ENCODE results near the gene SLCO3A1.
"Not testable (repeated sequence)": the region's sequence is repeated elsewhere in the genome, so short reads cannot be mapped to it uniquely, and the experiment has no call there.

The SLCO3A1 gene

DNA sequence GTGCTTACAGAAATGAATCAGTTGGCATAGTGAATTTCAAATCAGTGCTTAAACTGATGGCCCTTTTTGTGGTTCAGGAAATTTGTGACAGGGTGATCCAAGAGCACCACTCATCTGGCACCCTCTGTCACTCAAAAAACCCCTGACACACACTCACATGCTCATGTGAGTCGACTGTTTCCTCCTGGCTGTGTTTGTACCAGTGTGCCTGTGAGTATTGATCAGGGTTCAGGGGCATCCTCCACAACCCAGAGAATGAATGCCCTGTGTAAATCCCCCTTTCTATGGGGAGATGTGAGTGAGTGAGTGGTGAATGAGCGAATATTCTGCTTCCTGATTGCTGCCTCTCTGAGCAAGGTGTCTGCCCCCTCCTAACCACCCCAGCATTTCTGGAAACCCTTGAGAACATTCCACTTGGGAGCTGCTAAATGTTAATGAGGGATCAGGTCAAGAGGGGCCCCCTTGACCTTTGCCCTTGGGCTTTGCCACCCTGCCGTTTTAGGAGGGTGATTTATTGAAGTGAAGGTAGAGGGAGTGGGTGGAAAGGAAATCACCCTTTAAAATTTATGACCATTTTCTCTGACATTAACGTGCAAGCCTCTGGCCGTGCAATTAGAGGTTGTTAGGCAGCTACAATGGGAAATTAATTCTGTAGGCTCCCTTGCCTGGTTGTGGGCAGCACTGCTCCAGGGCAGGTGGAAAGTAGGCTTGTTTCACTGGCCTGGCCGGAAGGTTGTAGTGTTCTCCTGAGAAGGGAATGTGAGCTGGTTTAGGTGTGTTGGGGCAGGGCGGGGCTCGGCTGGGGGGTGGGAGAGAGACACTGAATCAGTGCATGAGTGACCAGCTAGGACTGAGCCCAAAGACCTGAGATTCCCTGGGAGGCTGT is 87.2 kb downstream of the SLCO3A1 start:
- DNase-seq (ENCODE audit: low spot score): no peak

GRCh38 chr15:91941871-91942658 is 88.6 kb downstream of the SLCO3A1 start:
- DNase-seq (ENCODE audit: low spot score): no peak

DNA sequence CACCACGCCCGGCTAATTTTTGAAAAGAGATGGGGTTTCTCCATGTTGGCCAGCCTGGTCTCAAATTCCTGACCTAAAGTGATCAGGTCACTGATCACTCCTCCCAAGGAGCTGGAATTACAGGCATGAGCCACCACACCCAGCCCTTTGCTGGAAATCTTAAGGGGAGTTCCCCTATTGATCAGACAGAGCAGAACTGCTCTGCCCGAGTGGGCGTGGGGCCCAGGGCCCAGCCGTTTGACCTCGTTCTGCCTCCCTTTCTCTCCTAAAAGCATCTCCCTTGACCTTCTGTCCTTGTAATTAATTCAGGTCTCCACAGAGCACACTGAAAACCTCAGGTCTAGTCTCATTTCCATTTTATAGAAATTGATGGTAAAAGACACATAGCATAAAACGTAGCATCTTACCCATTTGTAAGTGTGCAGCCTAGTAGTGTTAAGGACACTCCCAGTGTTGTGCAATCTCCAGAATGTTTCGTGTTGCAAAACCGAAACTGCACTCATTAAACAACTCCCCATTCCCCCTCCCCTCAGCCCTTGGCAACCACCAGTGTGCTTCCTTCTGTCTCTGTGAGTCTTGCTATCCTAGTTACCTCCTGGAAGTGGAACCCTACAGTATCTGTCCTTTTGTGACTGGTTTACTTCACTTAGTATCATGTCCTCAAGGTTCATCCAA is 89.3 kb downstream of the SLCO3A1 start:
- peak; percentile 83 for DNase-seq (ENCODE audit: low spot score)

DNA sequence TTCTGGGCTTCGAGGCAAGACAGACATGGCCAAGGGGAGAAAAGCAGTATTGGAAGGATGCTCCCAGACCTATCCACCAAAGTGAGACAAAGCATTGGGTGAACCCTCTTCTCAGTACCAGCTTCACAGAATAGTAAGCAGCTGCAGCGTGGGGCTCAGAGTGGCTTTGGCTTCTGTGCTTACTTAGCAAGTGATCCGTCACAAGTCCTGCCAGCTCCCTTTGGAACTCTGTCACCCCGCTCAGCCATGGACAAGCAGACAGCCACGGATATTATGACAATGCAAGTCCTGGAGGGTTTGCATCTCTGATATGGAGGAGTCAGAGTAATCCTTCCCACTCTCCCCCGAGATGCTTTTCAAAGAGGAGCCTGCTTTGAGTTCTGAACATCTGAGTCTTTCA is 90.8 kb downstream of the SLCO3A1 start:
- DNase-seq (ENCODE audit: low spot score): no peak

- DNase-seq (ENCODE audit: low spot score): no peak
Observed at GRCh38 chr15:91945385-91945784, 91.9 kb downstream of the SLCO3A1 start.

DNA sequence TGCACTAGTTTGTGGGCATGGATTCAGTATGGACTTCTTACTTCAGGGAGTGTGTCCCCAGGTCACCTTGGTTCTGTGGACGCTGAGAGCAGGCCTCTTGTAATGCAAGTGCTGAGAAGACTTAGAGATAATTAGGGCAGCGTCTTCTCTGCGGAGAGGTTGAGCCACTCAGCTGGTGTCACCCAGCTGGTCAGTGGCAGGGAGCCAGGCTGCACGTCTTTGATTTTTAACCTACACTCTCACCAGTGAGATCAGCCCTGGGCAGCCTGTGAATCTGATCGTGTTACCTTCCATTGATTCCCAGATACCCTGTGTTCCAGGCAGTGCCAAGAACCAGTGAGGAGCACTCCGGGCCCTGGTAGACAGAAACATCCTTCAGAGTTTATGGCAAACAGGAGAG is 92.6 kb downstream of the SLCO3A1 start:
- DNase-seq (ENCODE audit: low spot score): no peak

DNA sequence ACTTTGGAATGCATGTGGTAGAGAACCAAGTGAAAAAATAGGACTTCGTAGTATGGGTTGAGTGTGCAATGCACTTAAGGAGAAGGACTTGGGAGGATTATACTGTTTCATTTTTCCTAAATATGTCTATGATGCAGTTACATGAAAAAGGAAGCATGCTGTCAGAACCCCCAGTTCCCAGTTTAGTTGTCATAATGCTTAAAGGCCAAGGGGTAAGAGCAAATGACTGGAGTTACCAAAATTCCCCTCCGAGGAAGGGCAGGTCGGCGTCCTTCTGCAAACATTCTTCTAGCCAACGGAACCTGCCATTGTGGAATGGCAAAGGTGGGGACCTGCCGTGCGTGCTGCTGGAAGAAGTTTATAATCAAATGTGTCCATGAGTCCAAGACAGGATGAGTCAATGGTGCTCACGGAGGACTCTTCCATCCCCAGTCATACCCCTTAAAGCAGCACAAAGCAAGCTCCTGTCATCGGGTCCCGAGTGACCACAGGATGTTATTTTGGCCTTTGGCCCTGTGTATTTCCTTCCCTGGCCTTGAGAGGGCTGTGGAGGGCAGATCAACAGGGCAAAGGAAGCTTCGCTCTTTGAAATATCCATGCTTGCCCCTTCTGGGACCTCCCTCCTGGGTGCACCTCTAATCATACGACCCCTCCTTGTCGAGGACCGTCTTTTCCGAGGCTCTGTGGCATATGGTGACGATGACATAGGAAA is 93.2 kb downstream of the SLCO3A1 start:
- no peak for DNase-seq (ENCODE audit: low spot score)

DNA sequence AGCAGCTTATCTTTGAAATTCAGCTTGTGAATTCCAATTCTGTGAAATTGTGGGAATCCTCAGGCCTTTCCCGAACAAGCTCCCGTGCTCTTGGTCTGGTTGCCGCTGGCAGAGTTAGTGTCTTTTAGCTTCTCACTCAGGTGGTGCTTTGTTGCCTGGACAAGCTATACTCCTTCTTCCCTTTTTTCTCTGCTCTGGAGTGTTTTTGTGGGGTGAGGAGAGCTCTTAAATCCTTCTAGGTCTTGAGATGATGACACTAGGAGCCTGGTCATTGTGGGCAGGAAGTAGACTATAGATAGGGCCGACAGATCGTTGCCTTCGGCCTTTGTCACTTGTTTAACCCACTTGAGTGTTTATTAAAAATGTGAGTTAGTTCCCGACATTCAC is 93.8 kb downstream of the SLCO3A1 start:
- no peak for DNase-seq (ENCODE audit: low spot score)

DNA sequence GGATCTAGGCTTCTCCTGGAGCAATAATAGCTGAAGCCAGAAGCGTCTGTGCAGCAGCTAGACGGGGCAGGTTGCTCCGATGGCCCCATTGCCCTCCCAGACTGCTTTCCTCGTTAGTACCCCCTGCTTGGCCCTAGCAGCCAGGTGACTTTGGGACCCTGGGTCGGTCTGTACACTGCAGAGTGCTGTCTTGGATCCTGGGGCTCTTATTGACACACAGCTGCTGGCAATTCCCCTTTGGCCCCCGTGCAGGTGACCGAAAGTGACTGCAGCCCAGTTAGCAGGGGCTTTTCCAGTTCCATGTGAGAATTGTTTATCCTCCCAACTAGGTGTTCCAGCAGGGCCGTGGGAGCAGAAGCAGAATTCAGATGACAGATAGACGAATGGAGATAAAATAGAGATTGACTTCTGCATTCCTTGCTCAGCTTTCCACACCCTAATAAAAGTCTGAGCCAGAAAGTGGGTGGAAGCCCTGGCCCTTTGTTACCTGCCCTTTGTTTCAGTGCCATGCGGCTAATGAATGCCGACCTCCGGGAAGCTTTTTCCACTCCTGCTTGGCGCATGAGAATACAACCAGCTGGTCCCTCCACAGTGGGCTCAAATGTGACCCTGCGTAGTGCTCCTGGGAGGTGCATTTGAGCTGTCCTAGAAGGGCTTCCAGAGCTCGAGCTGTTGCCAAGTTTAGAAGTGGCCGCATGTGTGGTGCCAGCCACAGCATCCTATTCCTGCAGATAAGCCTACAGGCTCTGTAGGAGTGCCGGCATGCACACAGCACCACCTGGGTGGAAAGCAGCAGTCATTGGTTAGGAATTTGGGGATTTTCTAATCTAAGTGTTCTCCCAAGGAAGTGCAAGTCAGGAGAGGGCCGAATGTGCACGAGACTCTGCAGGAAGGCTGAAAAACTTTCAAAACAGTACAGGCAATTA is 94.4 kb downstream of the SLCO3A1 start:
- DNase-seq (ENCODE audit: low spot score): no peak

GRCh38 chr15:91949361-91949760 is 95.9 kb downstream of the SLCO3A1 start:
- DNase-seq (ENCODE audit: low spot score): no peak

GRCh38 chr15:91950054-91950453 is 96.5 kb downstream of the SLCO3A1 start:
- DNase-seq (ENCODE audit: low spot score): no peak

GRCh38 chr15:91950631-91951329 is 97.3 kb downstream of the SLCO3A1 start:
- no peak for DNase-seq (ENCODE audit: low spot score)

DNA sequence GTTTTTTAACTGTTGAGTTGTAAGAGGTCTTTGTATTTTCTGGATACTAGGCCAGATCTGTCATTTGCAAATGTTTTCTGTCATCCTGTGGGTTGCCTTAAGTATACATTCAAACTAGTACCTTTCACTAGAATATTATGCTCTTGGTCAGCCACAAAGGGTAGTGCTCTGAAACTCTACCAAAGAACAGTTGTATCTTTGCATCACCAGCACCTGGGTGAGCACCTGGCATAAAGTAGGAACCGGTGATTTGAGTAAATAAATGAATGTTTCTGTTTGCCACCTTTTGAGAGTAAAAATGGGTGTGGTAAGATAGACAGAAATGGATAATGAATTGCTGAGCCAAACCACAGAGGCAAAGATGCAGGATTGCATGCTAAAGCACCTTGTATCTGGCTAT is 98.7 kb downstream of the SLCO3A1 start:
- no peak for DNase-seq (ENCODE audit: low spot score)

DNA sequence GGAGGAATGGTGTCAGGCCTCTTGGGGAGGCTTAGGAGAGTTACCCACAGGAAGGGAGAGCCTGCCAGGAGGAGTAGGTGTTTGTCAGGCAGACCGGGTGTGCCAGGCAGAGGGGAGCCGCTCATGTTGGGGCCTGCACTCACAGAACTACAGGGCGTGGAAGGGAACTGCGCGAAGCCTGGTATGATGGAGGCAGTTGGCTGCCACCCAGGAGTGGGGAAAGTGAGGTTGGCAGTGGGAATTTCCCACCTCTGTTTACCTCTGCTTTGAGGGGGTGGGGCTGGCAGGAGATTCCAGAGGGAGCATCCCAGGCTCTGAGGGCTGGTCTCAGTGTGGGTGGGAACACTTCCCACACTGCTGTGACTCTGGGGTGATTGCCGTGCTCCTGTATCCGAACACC is 99.9 kb downstream of the SLCO3A1 start:
- no peak for DNase-seq (ENCODE audit: low spot score)

DNA sequence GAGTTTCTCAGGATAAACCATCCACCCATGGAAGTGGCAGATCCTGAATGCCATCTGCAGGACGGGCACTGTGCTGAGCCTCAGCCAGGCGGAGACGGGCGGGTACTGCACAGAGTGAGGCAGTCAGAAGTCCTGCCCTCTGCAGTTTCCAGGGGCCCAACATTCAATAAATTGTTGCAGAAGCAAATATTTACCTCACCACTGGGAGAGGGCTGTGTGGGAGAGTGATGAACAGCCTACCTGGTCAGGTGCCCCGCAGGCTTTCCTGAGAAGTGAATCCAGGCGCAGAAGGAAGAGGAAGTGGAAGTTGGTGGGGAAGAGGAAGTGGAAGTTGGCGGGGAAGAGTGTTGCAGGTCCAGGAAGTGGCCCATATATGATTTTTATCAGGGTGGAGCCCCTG is 100.8 kb downstream of the SLCO3A1 start:
- DNase-seq (ENCODE audit: low spot score): no peak

DNA sequence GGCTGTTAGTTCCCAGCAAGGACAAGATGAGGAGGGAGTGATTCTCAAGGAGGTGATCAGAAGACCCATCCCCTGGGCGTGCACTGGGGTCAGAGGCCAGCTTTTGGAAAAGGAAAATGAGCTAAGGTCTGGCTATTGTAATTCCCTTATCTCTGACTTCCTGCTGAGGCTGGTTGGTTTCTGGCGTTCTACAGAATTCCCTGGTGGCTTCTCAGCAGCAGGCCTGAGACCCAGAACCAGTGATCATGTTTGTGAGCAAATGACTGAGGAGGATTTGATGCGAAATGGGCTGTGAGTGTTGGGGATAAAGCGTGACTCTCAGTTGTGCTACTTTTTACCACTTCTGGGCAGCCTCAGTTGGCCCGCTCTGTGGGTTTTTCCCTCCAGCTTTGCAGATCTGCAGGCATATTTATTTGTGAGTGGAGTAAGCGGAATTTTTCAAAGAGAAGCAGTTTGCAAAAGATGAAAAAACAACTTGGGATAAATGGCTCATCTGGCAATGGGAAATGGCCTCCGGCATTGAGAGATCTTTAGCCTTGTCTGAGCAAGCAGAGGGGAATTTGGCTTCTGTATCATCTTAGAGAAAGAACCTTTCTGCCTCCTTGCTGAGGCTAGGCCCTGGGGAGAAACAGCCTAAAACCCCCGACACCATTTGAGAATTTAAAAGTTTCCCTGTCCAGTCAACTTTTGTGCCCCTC is 102.7 kb downstream of the SLCO3A1 start:
- peak; percentile 47 for DNase-seq (ENCODE audit: low spot score)

DNA sequence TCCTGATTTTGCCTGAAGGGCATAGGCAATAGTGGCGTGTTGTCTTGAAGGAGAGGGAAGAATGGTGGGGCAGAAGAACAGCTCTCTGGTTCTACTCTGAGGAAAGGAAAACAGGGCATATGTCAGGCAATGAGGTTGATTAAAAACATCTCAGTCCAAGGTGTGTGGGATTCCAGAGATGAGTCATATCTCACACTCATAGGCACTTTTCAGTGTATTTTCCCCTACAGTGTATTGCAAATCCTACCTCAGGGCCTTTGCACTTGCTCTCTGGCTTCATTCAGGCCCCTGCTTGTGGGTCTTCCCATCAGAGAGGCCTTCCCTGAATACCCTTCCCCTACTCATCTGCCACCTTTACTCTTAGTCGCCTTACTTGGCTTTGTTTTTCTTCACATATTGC is 107.8 kb downstream of the SLCO3A1 start:
- no peak for DNase-seq (ENCODE audit: low spot score)

DNA sequence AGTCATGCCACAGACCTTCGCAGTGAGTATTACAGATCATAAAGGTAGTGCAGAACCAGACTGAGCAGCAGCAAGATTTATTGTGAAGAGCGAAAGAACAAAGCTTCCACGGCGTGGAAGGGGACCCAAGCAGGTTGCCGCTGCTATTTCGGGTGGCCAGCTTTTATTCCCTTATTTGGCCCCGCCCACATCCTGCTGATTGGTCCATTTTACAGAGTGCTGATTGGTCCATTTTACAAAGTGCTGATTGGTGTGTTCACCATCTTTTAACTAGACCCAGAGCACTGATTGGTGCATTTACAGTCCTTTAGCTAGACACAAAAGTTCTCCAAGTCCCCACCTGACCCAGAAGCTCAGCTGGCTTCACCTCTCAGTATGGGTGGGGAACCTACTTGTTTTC is 110.2 kb downstream of the SLCO3A1 start:
- not testable (repeated sequence) for DNase-seq (ENCODE audit: low spot score)

GRCh38 chr15:91965501-91966193 is 112.1 kb downstream of the SLCO3A1 start:
- DNase-seq (ENCODE audit: low spot score): peak; percentile 74

Data from AG08395 (cell line).